Gastroesophageal sphincter (tissue), 4 donors: ENCODE measurements around the gene ESYT3. TPM values are rescaled to one million over a fixed set of nuclear protein-coding genes. Genes with fewer than 3 reads are reported as not detected.
"Not testable (repeated sequence)": the region's sequence is repeated elsewhere in the genome, so short reads cannot be mapped to it uniquely, and the experiment has no call there.

ENCODE experiments used
- ATAC-seq: fragments of 150-250 bp; one replicate; pipeline ENCODE4 v1.9.1; 2016; ENCODE audit warnings: mild to moderate bottlenecking, moderate library complexity
- H3K27ac ChIP-seq, 4 donors: fragments of 200-600 bp; sonication (generic) in 3 of 4; 1 replicate in 3 of 4; 2 replicates in 1 of 4; pipeline ENCODE4 v1.5.1; 2016 to 2019
- H3K27me3 ChIP-seq: fragments of 200-600 bp; sonication (generic); one replicate; pipeline ENCODE4 v1.5.1; 2019
- H3K36me3 ChIP-seq, 2 donors: fragments of 200-600 bp; sonication (generic); one replicate each; pipeline ENCODE4 v1.5.1; 2019; ENCODE audit warnings: control low read depth in 1 of 2
- H3K4me1 ChIP-seq, 3 donors: fragments of 200-600 bp; sonication (generic); 1 replicate in 2 of 3; 2 replicates in 1 of 3; pipeline ENCODE4 v1.5.1; 2016 to 2019; ENCODE audit warnings: control low read depth in 2 of 3
- H3K4me3 ChIP-seq, 2 donors: fragments of 200-600 bp; sonication (generic); one replicate each; pipeline ENCODE4 v1.5.1; 2019; ENCODE audit warnings: mild to moderate bottlenecking in 1 of 2, moderate library complexity in 1 of 2
- H3K9me3 ChIP-seq, 3 donors: fragments of 200-600 bp; sonication (generic); one replicate each; pipeline ENCODE4 v1.5.1; 2017 to 2019; ENCODE audit warnings: control low read depth in 2 of 3
- CTCF ChIP-seq, 4 experiments: fragments of 200-600 bp in 2 of 4; fragments of 450-650 bp in 2 of 4; sonication (generic) in 1 of 4; IDR thresholded peaks; one replicate each; pipeline ENCODE4 v1.5.1; 2017 to 2019; ENCODE audit warnings: antibody characterized with exemption in 4 of 4, mild to moderate bottlenecking in 2 of 4, moderate library complexity in 2 of 4
- EP300 ChIP-seq: sonication (generic); formaldehyde crosslinking; IDR thresholded peaks from one replicate; pipeline ENCODE4 v1.6.1; 2017; ENCODE audit warnings: antibody characterized with exemption, mild to moderate bottlenecking
- POLR2A ChIP-seq, 2 donors: fragments of 450-650 bp; IDR thresholded peaks; one replicate each; pipeline ENCODE4 v1.6.1; 2017; ENCODE audit warnings: antibody characterized with exemption in 2 of 2, mild to moderate bottlenecking in 2 of 2, moderate library complexity in 1 of 2
- POLR2AphosphoS5 ChIP-seq: sonication (generic); formaldehyde crosslinking; IDR thresholded peaks from one replicate; pipeline ENCODE4 v1.6.1; 2017; ENCODE audit warnings: antibody characterized with exemption
- WGBS, 2 donors: methylation state at CpG; one replicate each; pipeline ENCODE4 v1.1.5; 2018; ENCODE audit warnings: low coverage in 1 of 2; 5-methylcytosine and 5-hydroxymethylcytosine counted together
- total RNA-seq, 4 donors: library from RNA; depleted of rRNA; stranded (reverse); fragments of >200 nt; gene quantifications; one replicate each; pipeline ENCODE4 v1.1.0, GENCODE V29; 2016

ESYT3 gene
- total RNA-seq, 4 donors from 2014 or later: 0.93 to 1.9 (median 1.4) TPM

DNA sequence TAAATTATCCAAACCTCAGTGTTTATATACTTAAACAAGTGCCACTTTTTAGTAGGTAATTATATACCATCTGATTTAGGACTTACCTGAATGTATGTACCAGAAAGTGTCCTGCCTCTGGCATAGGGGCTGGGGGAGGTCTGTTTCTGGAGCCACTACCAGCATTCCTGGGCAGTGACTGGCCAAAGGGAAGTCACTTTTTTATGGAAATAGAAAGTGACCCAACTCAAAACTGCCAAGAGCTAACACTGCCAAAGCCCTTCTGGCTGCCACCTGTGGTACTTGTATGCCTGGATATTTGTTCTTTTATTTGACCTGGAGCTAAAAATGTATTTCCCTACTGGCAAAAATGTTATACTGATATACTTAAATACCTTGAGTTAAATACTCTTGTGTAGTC, 42.7 kb downstream of the ESYT3 start:
- no peak for ATAC-seq
- H3K4me1 ChIP-seq: no peaks in the 10 kb centered on the region
- TF ChIP-seq CTCF (IDR thresholded peaks at IDR 0.05) (no peak), POLR2A (IDR thresholded peaks at IDR 0.05) (no peak), POLR2AphosphoS5 (no peak), EP300 (no peak)

GRCh38 chr3:138477801-138478200, 43.4 kb downstream of the ESYT3 start:
- Histone ChIP-seq H3K27me3 (no peaks in the 10 kb centered on the region), H3K9me3 (no peaks in the 10 kb centered on the region), H3K4me3 (no peak overlapping the region), H3K27ac (no peak overlapping the region), H3K36me3 (no peaks in the 10 kb centered on the region), H3K4me1 (no peaks in the 10 kb centered on the region)
- no peak for ATAC-seq
- TF ChIP-seq POLR2A (IDR thresholded peaks at IDR 0.05) (no peak), EP300 (no peak), CTCF (IDR thresholded peaks at IDR 0.05) (no peak), POLR2AphosphoS5 (no peak)
- WGBS, 2 donors: 93 to 94% methylated on average over 3 of the region's 3 CpGs

More for the DNA sequence above, 42.7 kb downstream of the ESYT3 start:
- no peak overlapping the region for H3K4me3 ChIP-seq
- no peaks in the 10 kb centered on the region for H3K36me3 ChIP-seq
- H3K27ac ChIP-seq: no peak overlapping the region
- no peaks in the 10 kb centered on the region for H3K9me3 ChIP-seq
- H3K27me3 ChIP-seq: no peaks in the 10 kb centered on the region

- no peak for ATAC-seq
- WGBS, 2 donors: 45 to 49% methylated on average over 3 to 4 of the region's 4 CpGs
Observed at GRCh38 chr3:138479438-138479863, 45.0 kb downstream of the ESYT3 start.

GRCh38 chr3:138484672-138485071, 50.3 kb downstream of the ESYT3 start:
- peaks cover 0 to 43% (median 0%) of the 10 kb centered on the region in 3 donors for H3K9me3 ChIP-seq

More at GRCh38 chr3:138479438-138479863, 45.0 kb downstream of the ESYT3 start:
- Histone ChIP-seq H3K27ac (no peak overlapping the region), H3K36me3 (no peaks in the 10 kb centered on the region), H3K9me3 (peaks cover 0 to 2% (median 0%) of the 10 kb centered on the region in 3 donors), H3K27me3 (no peaks in the 10 kb centered on the region), H3K4me1 (no peaks in the 10 kb centered on the region), H3K4me3 (no peak overlapping the region)
- TF ChIP-seq POLR2AphosphoS5 (no peak), CTCF (IDR thresholded peaks at IDR 0.05) (peak in 1 of 4 experiments; percentile 37), EP300 (no peak), POLR2A (IDR thresholded peaks at IDR 0.05) (no peak)

DNA sequence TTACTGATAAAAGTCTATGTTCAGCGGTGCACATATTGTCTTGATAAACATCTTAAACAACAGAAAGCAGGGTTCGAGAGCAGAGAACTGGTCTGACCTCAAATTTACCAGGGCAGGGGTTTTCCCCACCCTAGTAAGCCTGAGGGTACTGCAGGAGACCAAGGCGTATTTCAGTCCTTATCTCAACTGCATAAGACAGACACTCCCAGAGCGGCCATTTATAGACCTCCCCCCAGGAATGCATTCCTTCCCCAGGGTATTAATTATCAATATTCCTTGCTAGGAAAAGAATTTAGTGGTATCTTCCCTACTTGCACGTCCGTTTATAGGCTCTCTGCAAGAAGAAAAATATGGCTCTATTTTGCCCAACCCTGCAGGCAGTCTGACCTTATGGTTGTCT, 52.2 kb downstream of the ESYT3 start:
- H3K27ac ChIP-seq, H3K4me3 ChIP-seq, ATAC-seq, H3K36me3 ChIP-seq, H3K27me3 ChIP-seq, H3K4me1 ChIP-seq: not testable (repeated sequence)
- WGBS, 2 donors: 91 to 95% methylated on average over 4 to 6 of the region's 6 CpGs
- H3K9me3 ChIP-seq: peaks cover 0 to 43% (median 0%) of the 10 kb centered on the region in 3 donors

More at GRCh38 chr3:138484672-138485071, 50.3 kb downstream of the ESYT3 start:
- 100% methylated on average over 1 of the region's 17 CpGs; no CpG with 5 or more reads in 1 of the 2 donors for WGBS, 2 donors
- H3K27ac ChIP-seq, H3K4me1 ChIP-seq, H3K36me3 ChIP-seq, H3K27me3 ChIP-seq, H3K4me3 ChIP-seq, ATAC-seq: not testable (repeated sequence)

GRCh38 chr3:138491971-138492370, 57.6 kb downstream of the ESYT3 start:
- Histone ChIP-seq H3K36me3 (peaks cover 0 to 35% of the 10 kb centered on the region in 2 donors), H3K9me3 (peaks cover 0 to 21% (median 0%) of the 10 kb centered on the region in 3 donors), H3K27me3 (no peaks in the 10 kb centered on the region), H3K4me1 (no peaks in the 10 kb centered on the region), H3K4me3 (no peak overlapping the region), H3K27ac (no peak overlapping the region)
- no peak for ATAC-seq
- WGBS, 2 donors: no CpG with 5 or more reads among the region's 1 CpG
- TF ChIP-seq EP300: no peak
- TF ChIP-seq CTCF (IDR thresholded peaks at IDR 0.05): no peak
- TF ChIP-seq POLR2A (IDR thresholded peaks at IDR 0.05): no peak
- TF ChIP-seq POLR2AphosphoS5: no peak
